K562 (cell line): ENCODE results near the gene SPATA32. TPM values are rescaled to one million over a fixed set of nuclear protein-coding genes. Genes with fewer than 3 reads are reported as not detected.

Source experiments
- ARID1B ChIP-seq: fragments of 450-650 bp; IDR thresholded peaks from 2 replicates; pipeline ENCODE4 v1.6.1; 2016; ENCODE audit warnings: antibody characterized with exemption, mild to moderate bottlenecking, inconsistent platforms
- CBFA2T2 ChIP-seq: fragments of 450-650 bp; conservative IDR thresholded peaks from 2 replicates; pipeline ENCODE4 v1.6.1; 2017; ENCODE audit warnings: mild to moderate bottlenecking
- CEBPB ChIP-seq: fragments of 450-650 bp; IDR thresholded peaks from 2 replicates; pipeline ENCODE4 v1.6.1; 2016; ENCODE audit warnings: missing genetic modification characterization, missing compliant biosample characterization
- CHD2 ChIP-seq: IDR thresholded peaks from 2 replicates; pipeline ENCODE4 v1.6.1; 2011; ENCODE audit warnings: low read depth, low read length
- CXXC5 ChIP-seq: fragments of 250-450 bp; sonication (Bioruptor Pico); IDR thresholded peaks from 2 replicates; pipeline ENCODE4 v1.8.0; 2022; ENCODE audit warnings: inconsistent platforms, mild to moderate bottlenecking, moderate library complexity
- GATAD2B ChIP-seq: fragments of 450-650 bp; IDR thresholded peaks from 2 replicates; pipeline ENCODE4 v1.6.1; 2017; ENCODE audit warnings: mild to moderate bottlenecking, borderline replicate concordance
- KLF13 ChIP-seq: fragments of 450-650 bp; IDR thresholded peaks from 2 replicates; pipeline ENCODE4 v1.6.1; 2016; ENCODE audit warnings: missing genetic modification characterization, low read depth, mild to moderate bottlenecking, missing compliant biosample characterization, moderate library complexity, borderline replicate concordance
- MECOM ChIP-seq: fragments of 250-450 bp; sonication (Bioruptor Pico); IDR thresholded peaks from 2 replicates; pipeline ENCODE4 v1.8.0; 2022; ENCODE audit warnings: inconsistent platforms
- MTA1 ChIP-seq: fragments of 450-650 bp; IDR thresholded peaks from 2 replicates; pipeline ENCODE4 v1.6.1; 2017; ENCODE audit warnings: borderline replicate concordance
- MTA3 ChIP-seq: fragments of 450-650 bp; formaldehyde crosslinking; IDR thresholded peaks from 2 replicates; pipeline ENCODE4 v1.6.1; 2017; ENCODE audit warnings: mild to moderate bottlenecking, borderline replicate concordance
- NCOA1 ChIP-seq: fragments of 450-650 bp; IDR thresholded peaks from 2 replicates; pipeline ENCODE4 v1.6.1; 2016; ENCODE audit warnings: low read depth
- NFRKB ChIP-seq: fragments of 450-650 bp; IDR thresholded peaks from 2 replicates; pipeline ENCODE4 v1.6.1; 2016; ENCODE audit warnings: low read depth
- NR1H2 ChIP-seq: sonication (generic); formaldehyde crosslinking; IDR thresholded peaks from 2 replicates; pipeline ENCODE4 v1.4.0; 2020; ENCODE audit warnings: mild to moderate bottlenecking, missing genetic modification reagents
- PHF8 ChIP-seq: fragments of 200-600 bp; sonication (generic); IDR thresholded peaks from 2 replicates; pipeline ENCODE4 v1.6.1; 2012; ENCODE audit warnings: mixed run types, mild to moderate bottlenecking, inconsistent platforms, low read length, moderate library complexity, borderline replicate concordance
- RAD51 ChIP-seq: fragments of 450-650 bp; IDR thresholded peaks from 2 replicates; pipeline ENCODE4 v1.7.1; 2016; ENCODE audit warnings: low read depth, mild to moderate bottlenecking, borderline replicate concordance
- SRSF7 ChIP-seq: fragments of 200-400 bp; formaldehyde crosslinking; optimal IDR thresholded peaks from 2 replicates; pipeline ENCODE3; 2017; ENCODE audit warnings: mild to moderate bottlenecking, low read depth, low read length
- ZBTB7A ChIP-seq: IDR thresholded peaks from 2 replicates; pipeline ENCODE4 v1.6.1; 2011; ENCODE audit warnings: low read depth, mild to moderate bottlenecking, low read length, moderate library complexity, borderline replicate concordance; ENCODE audit not compliant: control insufficient read depth
- ZNF445 ChIP-seq: fragments of 250-450 bp; sonication (Bioruptor Pico); IDR thresholded peaks from 2 replicates; pipeline ENCODE4 v1.4.0; 2020; ENCODE audit warnings: low read depth, mild to moderate bottlenecking, moderate library complexity
- ZNF79 ChIP-seq: fragments of 250-450 bp; sonication (Bioruptor Pico); IDR thresholded peaks from 2 replicates; pipeline ENCODE4 v1.4.0; 2020; ENCODE audit warnings: low read depth, mild to moderate bottlenecking, moderate library complexity
- polyA plus RNA-seq, 8 experiments: library from polyadenylated mRNA; depleted of rRNA in 4 of 8; stranded (reverse) in 5 of 8; unstranded in 3 of 8; fragments of >200 nt; fragmentation: Nextera tagmentation in 2 of 8; fragmentation: Illumina TruSeq in 1 of 8; extraction: Ambion mirVana in 2 of 8; extraction: Trizol in 1 of 8; gene quantifications; 2 replicates each; pipeline versions ENCODE4 v1.2.1 to v1.2.3, GENCODE V29; 2011 to 2014; ENCODE audit warnings: inconsistent platforms in 1 of 8, missing spikeins in 1 of 8
- total RNA-seq, 7 experiments: library from RNA; depleted of rRNA in 6 of 7; stranded (reverse); fragments of >200 nt in 6 of 7; fragmentation: Illumina TruSeq in 2 of 7; extraction: Trizol in 2 of 7; gene quantifications; 2 replicates each; pipeline versions ENCODE4 v1.2.1 to v1.2.3, GENCODE V29; 2011 to 2021; ENCODE audit warnings: low replicate concordance in 1 of 7
- TF ChIP-seq, protein P1 (sequence below): fragments of 450-650 bp; formaldehyde crosslinking; IDR thresholded peaks from 2 replicates; pipeline ENCODE4 v1.4.0; 2022; ENCODE audit warnings: missing genetic modification characterization
- TF ChIP-seq, protein P2 (sequence below): fragments of 200-800 bp; sonication (Bioruptor generic); IDR thresholded peaks from 2 replicates; pipeline ENCODE4 v1.6.1; 2017; ENCODE audit warnings: missing genetic modification characterization, missing compliant biosample characterization
- TF ChIP-seq, protein P3 (sequence below): fragments of 450-650 bp; formaldehyde crosslinking; IDR thresholded peaks from 2 replicates; pipeline ENCODE4 v1.4.0; 2020; ENCODE audit warnings: mild to moderate bottlenecking, mixed read lengths
- TF ChIP-seq, protein P4 (sequence below): sonication (generic); formaldehyde crosslinking; IDR thresholded peaks from 2 replicates; pipeline ENCODE4 v1.8.0; 2022; ENCODE audit warnings: mild to moderate bottlenecking, missing genetic modification reagents

Gene SPATA32
- total and polyA plus RNA-seq, 9 of the 15 experiments (the other 6 are each of a cell fraction or from before 2014, with no cell fraction given) = 0.03 to 0.06 TPM; not detected in 7

DNA sequence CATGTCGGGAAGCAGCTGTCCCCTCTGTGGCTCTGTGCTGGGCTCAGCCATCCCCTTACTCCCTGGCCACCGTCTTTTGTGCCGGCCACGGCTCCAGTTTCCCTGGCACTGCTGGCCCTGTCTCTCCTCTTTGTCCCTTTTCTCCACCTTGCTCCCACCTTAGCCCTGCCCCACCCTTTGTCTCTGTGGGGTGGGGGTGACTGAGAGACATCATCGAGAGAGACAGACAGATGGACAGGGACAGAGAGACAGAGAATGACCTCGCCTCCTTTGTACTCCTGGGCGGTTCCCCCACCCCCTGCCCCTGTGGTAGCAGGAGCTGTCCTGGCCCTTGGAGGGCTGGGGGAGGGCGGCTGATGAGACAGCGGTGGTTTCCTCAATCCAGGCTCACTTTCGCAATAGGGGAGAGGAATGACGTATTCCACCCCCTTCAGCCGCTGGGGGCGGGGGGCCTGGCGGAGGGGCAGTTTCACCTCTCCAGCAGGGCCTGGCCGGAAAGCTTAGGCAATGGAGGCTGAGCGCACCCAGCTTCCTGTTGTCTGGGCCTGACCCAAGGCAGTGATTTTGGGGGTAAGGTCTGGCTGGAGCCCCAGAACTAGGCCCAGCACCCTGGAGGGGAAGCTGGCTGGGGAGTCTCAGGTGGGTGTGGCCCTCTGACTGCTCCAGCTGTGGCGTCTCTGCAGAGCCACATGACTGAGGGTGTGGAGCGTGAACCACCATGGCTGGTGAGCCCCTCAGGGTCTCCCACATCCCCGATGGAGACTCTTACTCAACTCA lies 32.9 kb downstream of the SPATA32 start (continued):
- TF ChIP-seq ARID1B (peak; percentile 82), GATAD2B (0 out of 2 replicates have a peak, but pooled peaks have one; percentile 48), MTA1 (peak; percentile 29; the same call in 1 of the 2 replicates), MTA3 (no peak), ZNF445 (CRISPR knock-in tag) (no peak), PHF8 (no peak), ZNF79 (CRISPR knock-in tag) (no peak), ZBTB7A (peak; percentile 68), CXXC5 (CRISPR knock-in tag) (peak; percentile 66), NCOA1 (no peak), NR1H2 (no peak), MECOM (no peak), SRSF7 (no peak), CBFA2T2 (0 out of 2 replicates have a peak, but pooled peaks have one; percentile 24), KLF13 (tag) (peak; percentile 91; the same call in 1 of the 2 replicates), CHD2 (no peak), CEBPB (tag) (peak; percentile 100), NFRKB (peak; percentile 45; the same call in 1 of the 2 replicates), RAD51 (peak; percentile 36; the same call in 1 of the 2 replicates)
- TF ChIP-seq, protein P1, sequence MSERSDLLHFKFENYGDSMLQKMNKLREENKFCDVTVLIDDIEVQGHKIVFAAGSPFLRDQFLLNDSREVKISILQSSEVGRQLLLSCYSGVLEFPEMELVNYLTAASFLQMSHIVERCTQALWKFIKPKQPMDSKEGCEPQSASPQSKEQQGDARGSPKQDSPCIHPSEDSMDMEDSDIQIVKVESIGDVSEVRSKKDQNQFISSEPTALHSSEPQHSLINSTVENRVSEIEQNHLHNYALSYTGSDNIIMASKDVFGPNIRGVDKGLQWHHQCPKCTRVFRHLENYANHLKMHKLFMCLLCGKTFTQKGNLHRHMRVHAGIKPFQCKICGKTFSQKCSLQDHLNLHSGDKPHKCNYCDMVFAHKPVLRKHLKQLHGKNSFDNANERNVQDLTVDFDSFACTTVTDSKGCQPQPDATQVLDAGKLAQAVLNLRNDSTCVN (CRISPR knock-in tag) = no peak
- TF ChIP-seq, protein P2, sequence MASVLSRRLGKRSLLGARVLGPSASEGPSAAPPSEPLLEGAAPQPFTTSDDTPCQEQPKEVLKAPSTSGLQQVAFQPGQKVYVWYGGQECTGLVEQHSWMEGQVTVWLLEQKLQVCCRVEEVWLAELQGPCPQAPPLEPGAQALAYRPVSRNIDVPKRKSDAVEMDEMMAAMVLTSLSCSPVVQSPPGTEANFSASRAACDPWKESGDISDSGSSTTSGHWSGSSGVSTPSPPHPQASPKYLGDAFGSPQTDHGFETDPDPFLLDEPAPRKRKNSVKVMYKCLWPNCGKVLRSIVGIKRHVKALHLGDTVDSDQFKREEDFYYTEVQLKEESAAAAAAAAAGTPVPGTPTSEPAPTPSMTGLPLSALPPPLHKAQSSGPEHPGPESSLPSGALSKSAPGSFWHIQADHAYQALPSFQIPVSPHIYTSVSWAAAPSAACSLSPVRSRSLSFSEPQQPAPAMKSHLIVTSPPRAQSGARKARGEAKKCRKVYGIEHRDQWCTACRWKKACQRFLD (CRISPR knock-in tag) = no peak
- TF ChIP-seq, protein P3, sequence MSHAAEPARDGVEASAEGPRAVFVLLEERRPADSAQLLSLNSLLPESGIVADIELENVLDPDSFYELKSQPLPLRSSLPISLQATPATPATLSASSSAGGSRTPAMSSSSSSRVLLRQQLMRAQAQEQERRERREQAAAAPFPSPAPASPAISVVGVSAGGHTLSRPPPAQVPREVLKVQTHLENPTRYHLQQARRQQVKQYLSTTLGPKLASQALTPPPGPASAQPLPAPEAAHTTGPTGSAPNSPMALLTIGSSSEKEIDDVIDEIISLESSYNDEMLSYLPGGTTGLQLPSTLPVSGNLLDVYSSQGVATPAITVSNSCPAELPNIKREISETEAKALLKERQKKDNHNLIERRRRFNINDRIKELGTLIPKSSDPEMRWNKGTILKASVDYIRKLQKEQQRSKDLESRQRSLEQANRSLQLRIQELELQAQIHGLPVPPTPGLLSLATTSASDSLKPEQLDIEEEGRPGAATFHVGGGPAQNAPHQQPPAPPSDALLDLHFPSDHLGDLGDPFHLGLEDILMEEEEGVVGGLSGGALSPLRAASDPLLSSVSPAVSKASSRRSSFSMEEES = no peak
- TF ChIP-seq, protein P4, sequence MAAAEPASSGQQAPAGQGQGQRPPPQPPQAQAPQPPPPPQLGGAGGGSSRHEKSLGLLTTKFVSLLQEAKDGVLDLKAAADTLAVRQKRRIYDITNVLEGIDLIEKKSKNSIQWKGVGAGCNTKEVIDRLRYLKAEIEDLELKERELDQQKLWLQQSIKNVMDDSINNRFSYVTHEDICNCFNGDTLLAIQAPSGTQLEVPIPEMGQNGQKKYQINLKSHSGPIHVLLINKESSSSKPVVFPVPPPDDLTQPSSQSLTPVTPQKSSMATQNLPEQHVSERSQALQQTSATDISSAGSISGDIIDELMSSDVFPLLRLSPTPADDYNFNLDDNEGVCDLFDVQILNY (CRISPR knock-in tag) = no peak
